Suppressor macrophage treated with lipopolysaccharide for 1 hour (primary cell): ENCODE measurements around the gene LAPTM5.
A peak's percentile ranks its signal among the peaks of the same experiment; 100 is the strongest.

Experiments used
- DNase-seq, 3 donors: peaks; one replicate each; pipeline ENCODE4 v3.0.0-alpha.2; 2020 to 2022

Gene LAPTM5

GRCh38 chr1:30755334-30755733 is 2.2 kb downstream of the LAPTM5 start:
- no peak for DNase-seq

- peak; percentile 77 to 90 (median 81) for DNase-seq
These were observed 2.8 kb downstream of the LAPTM5 start for GRCh38 chr1:30754684-30755171.

GRCh38 chr1:30753660-30754123 is 3.9 kb downstream of the LAPTM5 start:
- peak; percentile 63 to 77 (median 66) for DNase-seq

GRCh38 chr1:30753118-30753517 is 4.5 kb downstream of the LAPTM5 start:
- DNase-seq = no peak

GRCh38 chr1:30752651-30752908 is 5.0 kb downstream of the LAPTM5 start:
- DNase-seq = no peak

GRCh38 chr1:30751830-30752650 is 5.5 kb downstream of the LAPTM5 start:
- no peak for DNase-seq

GRCh38 chr1:30750731-30751291 is 6.8 kb downstream of the LAPTM5 start:
- no peak for DNase-seq

- DNase-seq = peak; percentile 58 to 72 (median 64)
These were observed 7.6 kb downstream of the LAPTM5 start for GRCh38 chr1:30749691-30750583.

GRCh38 chr1:30748699-30749401 is 8.7 kb downstream of the LAPTM5 start:
- DNase-seq = no peak

GRCh38 chr1:30748098-30748698 is 9.4 kb downstream of the LAPTM5 start:
- no peak for DNase-seq

GRCh38 chr1:30747033-30748008 is 10.3 kb downstream of the LAPTM5 start:
- peak; percentile 72 to 82 (median 74) for DNase-seq

GRCh38 chr1:30746212-30747032 is 11.2 kb downstream of the LAPTM5 start:
- DNase-seq = no peak

- peak in 1 of 3 donors; percentile 38 for DNase-seq
These were observed 11.8 kb downstream of the LAPTM5 start for GRCh38 chr1:30745834-30746208.

GRCh38 chr1:30745156-30745833 is 12.3 kb downstream of the LAPTM5 start:
- no peak for DNase-seq

GRCh38 chr1:30744060-30744756 is 13.4 kb downstream of the LAPTM5 start:
- DNase-seq = peak; percentile 49 to 58 (median 50)

- peak; percentile 84 to 90 (median 87) for DNase-seq
These were observed 14.0 kb downstream of the LAPTM5 start for GRCh38 chr1:30743584-30744059.

- no peak for DNase-seq
These were observed 14.5 kb downstream of the LAPTM5 start for GRCh38 chr1:30742963-30743559.

- no peak for DNase-seq
These were observed 15.1 kb downstream of the LAPTM5 start for GRCh38 chr1:30742300-30742962.
